H1 (cell line): ENCODE data around the gene ZNF232. TPM values are rescaled to one million over a fixed set of nuclear protein-coding genes. Genes with fewer than 3 reads are reported as not detected.

Source experiments
- CTCF ChIA-PET: fragments of 300-600 bp; sonication (Branson Sonifier 250); formaldehyde crosslinking; loops from one replicate; lab custom pipeline; 2021; ENCODE audit not compliant: partially characterized antibody; lab: Charles Lee
- POLR2A ChIA-PET: fragments of 300-600 bp; sonication (Branson Sonifier 250); formaldehyde crosslinking; loops from one replicate; lab custom pipeline; 2021; ENCODE audit warnings: inconsistent platforms; ENCODE audit not compliant: partially characterized antibody; lab: Charles Lee
- DNase-seq, 2 experiments: peaks; one replicate each; pipeline versions ENCODE4 v3.0.0 to v3.0.0-alpha.2; 2010 to 2022; ENCODE audit warnings: low spot score in 2 of 2, low read depth in 1 of 2, mixed read lengths in 1 of 2
- FAIRE-seq: peaks from 2 replicates; lab custom pipeline; 2011; peaks lifted over from hg19 to GRCh38; lab: Jason Lieb, UNC
- H2AFZ ChIP-seq: 2 replicates; pipeline ENCODE4 v1.8.1; 2012; ENCODE audit warnings: low read length, inconsistent platforms
- H2AK5ac ChIP-seq: 2 replicates; pipeline ENCODE4 v1.6.1; 2013; ENCODE audit warnings: low read depth, low read length
- H2BK120ac ChIP-seq: replicated peaks from 2 replicates; pipeline ENCODE3; 2013; ENCODE audit warnings: low read depth, low read length, inconsistent platforms
- H2BK12ac ChIP-seq: 2 replicates; pipeline ENCODE4 v1.6.1; 2013; ENCODE audit warnings: low read depth, low read length
- H2BK15ac ChIP-seq: 2 replicates; pipeline ENCODE4 v1.6.1; 2013; ENCODE audit warnings: low read length
- H2BK20ac ChIP-seq: 2 replicates; pipeline ENCODE4 v1.6.1; 2013; ENCODE audit warnings: low read length
- H2BK5ac ChIP-seq: 2 replicates; pipeline ENCODE4 v1.6.1; 2013; ENCODE audit warnings: low read depth, low read length
- H3K14ac ChIP-seq: 2 replicates; pipeline ENCODE4 v1.6.1; 2013; ENCODE audit warnings: inconsistent platforms; ENCODE audit not compliant: insufficient read length
- H3K18ac ChIP-seq: 2 replicates; pipeline ENCODE4 v1.6.1; 2013; ENCODE audit warnings: low read length; ENCODE audit errors: extremely low read depth
- H3K23ac ChIP-seq: 2 replicates; pipeline ENCODE4 v1.6.1; 2013; ENCODE audit warnings: inconsistent platforms; ENCODE audit not compliant: insufficient read length
- H3K23me2 ChIP-seq: 2 replicates; pipeline ENCODE4 v1.6.1; 2013; ENCODE audit warnings: low read depth, low read length
- H3K27ac ChIP-seq: 2 replicates; pipeline ENCODE4 v1.6.1; 2011; ENCODE audit warnings: low read depth, low read length, inconsistent platforms
- H3K27me3 ChIP-seq, 4 experiments: replicated peaks in 1 of 4; 1 replicate in 1 of 4; 2 replicates in 3 of 4; pipeline versions ENCODE4 v1.6.1 to v1.8.1; 2011 to 2013; ENCODE audit warnings: low read length in 3 of 4, mild to moderate bottlenecking in 3 of 4, inconsistent platforms in 2 of 4, mixed read lengths in 2 of 4, moderate library complexity in 1 of 4; ENCODE audit not compliant: control insufficient read depth in 3 of 4, insufficient read depth in 3 of 4; ENCODE audit errors: extremely low read depth in 1 of 4
- H3K36me3 ChIP-seq, 4 experiments: 2 replicates each; pipeline versions ENCODE4 v1.6.1 to v1.8.1; 2011 to 2013; ENCODE audit warnings: mild to moderate bottlenecking in 4 of 4, low read length in 3 of 4, moderate library complexity in 2 of 4, control low read depth in 1 of 4, inconsistent platforms in 1 of 4; ENCODE audit not compliant: insufficient read depth in 4 of 4, control insufficient read depth in 2 of 4
- H3K4ac ChIP-seq: replicated peaks from 2 replicates; pipeline ENCODE3; 2013; ENCODE audit warnings: low read length, low read depth, mixed read lengths, inconsistent platforms; ENCODE audit not compliant: insufficient read length
- H3K4me1 ChIP-seq, 4 experiments: replicated peaks in 1 of 4; 1 replicate in 1 of 4; 2 replicates in 3 of 4; pipeline versions ENCODE4 v1.6.1 to v1.8.1; 2011 to 2013; ENCODE audit warnings: low read length in 3 of 4, inconsistent platforms in 2 of 4, mixed read lengths in 1 of 4; ENCODE audit not compliant: insufficient read depth in 4 of 4, control insufficient read depth in 3 of 4
- H3K4me2 ChIP-seq, 2 experiments: 2 replicates each; pipeline versions ENCODE4 v1.6.1 to v1.8.1; 2011 to 2013; ENCODE audit warnings: low read depth in 2 of 2, low read length in 2 of 2, control low read depth in 1 of 2, inconsistent platforms in 1 of 2, mild to moderate bottlenecking in 1 of 2; ENCODE audit not compliant: insufficient read depth in 1 of 2
- H3K4me3 ChIP-seq, 4 experiments: fragments of 200-600, 300-600 bp in 1 of 4; sonication (generic), shearing (Covaris generic), sonication (Bioruptor Twin) in 1 of 4; 2 replicates each; pipeline versions ENCODE4 v1.5.1 to v1.8.1; 2011 to 2016; ENCODE audit warnings: low read length in 4 of 4, low read depth in 3 of 4, control low read depth in 2 of 4, inconsistent platforms in 2 of 4, mild to moderate bottlenecking in 2 of 4, mixed read lengths in 1 of 4, moderate library complexity in 1 of 4; ENCODE audit not compliant: insufficient read depth in 2 of 4; ENCODE audit errors: extremely low read depth in 1 of 4
- H3K56ac ChIP-seq: replicated peaks from 2 replicates; pipeline ENCODE3; 2013; ENCODE audit warnings: low read depth, mild to moderate bottlenecking, mixed read lengths, low read length, inconsistent platforms; ENCODE audit not compliant: insufficient read length
- H3K79me1 ChIP-seq: 2 replicates; pipeline ENCODE4 v1.6.1; 2013; ENCODE audit warnings: low read depth, low read length, control low read depth
- H3K79me2 ChIP-seq, 2 experiments: 2 replicates each; pipeline versions ENCODE4 v1.6.1 to v1.8.1; 2012 to 2013; ENCODE audit warnings: low read length in 2 of 2, mild to moderate bottlenecking in 2 of 2, inconsistent platforms in 1 of 2; ENCODE audit not compliant: insufficient read depth in 2 of 2, control insufficient read depth in 1 of 2
- H3K9ac ChIP-seq, 4 experiments: replicated peaks in 1 of 4; 1 replicate in 1 of 4; 2 replicates in 3 of 4; pipeline versions ENCODE4 v1.6.1 to v1.8.1; 2011 to 2013; ENCODE audit warnings: low read depth in 3 of 4, low read length in 3 of 4, control low read depth in 2 of 4, mild to moderate bottlenecking in 2 of 4, moderate library complexity in 2 of 4, inconsistent platforms in 1 of 4; ENCODE audit errors: extremely low read depth in 1 of 4
- H3K9me3 ChIP-seq, 2 experiments: 2 replicates each; pipeline versions ENCODE4 v1.6.1 to v1.8.1; 2012 to 2013; ENCODE audit warnings: mild to moderate bottlenecking in 2 of 2, moderate library complexity in 2 of 2, control low read depth in 1 of 2, inconsistent platforms in 1 of 2, low read depth in 1 of 2, low read length in 1 of 2, mixed read lengths in 1 of 2; ENCODE audit not compliant: insufficient read depth in 2 of 2
- H4K20me1 ChIP-seq, 2 experiments: replicated peaks in 1 of 2; 2 replicates each; pipeline versions ENCODE3 to v1.8.1; 2011 to 2013; ENCODE audit warnings: inconsistent platforms in 2 of 2, low read length in 2 of 2, mild to moderate bottlenecking in 1 of 2; ENCODE audit not compliant: insufficient read depth in 2 of 2, control insufficient read depth in 1 of 2
- H4K5ac ChIP-seq: 2 replicates; pipeline ENCODE4 v1.6.1; 2013; ENCODE audit warnings: low read length, low read depth, mixed read lengths, inconsistent platforms; ENCODE audit not compliant: insufficient read length
- H4K8ac ChIP-seq: 2 replicates; pipeline ENCODE4 v1.8.0; 2013; ENCODE audit warnings: mild to moderate bottlenecking, moderate library complexity, low read length, inconsistent platforms; ENCODE audit not compliant: insufficient read depth; ENCODE audit errors: extremely low read depth
- H4K91ac ChIP-seq: replicated peaks from 2 replicates; pipeline ENCODE3; 2013; ENCODE audit warnings: low read length, mixed read lengths, inconsistent platforms; ENCODE audit not compliant: insufficient read length
- JUND ChIP-seq: IDR thresholded peaks from 2 replicates; pipeline ENCODE4 v1.6.1; 2011; ENCODE audit warnings: mild to moderate bottlenecking, improper control_type of control experiment, low read length
- WGBS, 2 experiments: shearing (Covaris generic) in 1 of 2; methylation state at CpG; one replicate each; pipeline versions ENCODE4 v1.1.6 to v1.1.7; 2013 to 2015; ENCODE audit warnings: low lambda C conversion rate in 2 of 2, mixed read lengths in 2 of 2, inconsistent platforms in 1 of 2, low coverage in 1 of 2, missing lambda C conversion rate in 1 of 2; ENCODE audit not compliant: insufficient replicate concordance in 2 of 2, insufficient coverage in 1 of 2, insufficient read length in 1 of 2; ENCODE audit errors: extremely low coverage in 1 of 2, missing lambda C conversion rate in 1 of 2; 5-methylcytosine and 5-hydroxymethylcytosine counted together
- polyA plus RNA-seq, 7 experiments: library from polyadenylated mRNA; depleted of rRNA in 3 of 7; stranded (reverse) in 5 of 7; unstranded in 2 of 7; fragments of >200 nt in 5 of 7; fragments of 200-250 nt in 2 of 7; gene quantifications; 1 replicate in 5 of 7; 2 replicates in 1 of 7; 4 replicates in 1 of 7; pipeline versions ENCODE4 v1.2.1 to v1.2.3, GENCODE V29; 2011 to 2013; ENCODE audit warnings: missing spikeins in 2 of 7, mixed read lengths in 2 of 7
- total RNA-seq: library from RNA; stranded (reverse); fragmentation: NEBNext Ultra II Directional; extraction: Animal tissue kit (Norgen Biotek cat#: 25700); gene quantifications from 2 replicates; pipeline ENCODE4 v1.2.1, GENCODE V29; 2021

ZNF232 gene
- total and polyA plus RNA-seq, 2 of the 8 experiments (the other 6 are each of a cell fraction or from before 2014, with no cell fraction given), result 11.1 to 41.0 TPM

GRCh38 chr17:5099271-5099670, 12.4 kb downstream of the ZNF232 start:
- CTCF ChIA-PET, result interaction anchor here (1.1 kb wide), 1 partner anchor 11 kb away, joined by 4 read pairs; no protein-coding TSS in a partner anchor
- TF ChIP-seq JUND, result no peak

More at GRCh38 chr17:5099271-5099670, 12.4 kb downstream of the ZNF232 start:
- Histone ChIP-seq H3K18ac (no peak overlapping the region), H3K27me3 (peaks cover 0 to 15% (median 9%) of the 10 kb centered on the region in 4 experiments; a peak in 6 of 7 replicates), H3K4me2 (no peak overlapping the region), H3K4me1 (no peaks in the 10 kb centered on the region), H2AFZ (no peak overlapping the region), H3K23ac (no peak overlapping the region), H3K9ac (no peak overlapping the region), H2AK5ac (no peak overlapping the region), H3K56ac (no peak overlapping the region), H4K91ac (no peak overlapping the region), H3K4ac (no peak overlapping the region), H3K14ac (no peak overlapping the region), H3K36me3 (peaks cover 0 to 10% (median 2%) of the 10 kb centered on the region in 4 experiments; a peak in 2 of 8 replicates), H3K79me2 (no peaks in the 10 kb centered on the region), H2BK5ac (no peak overlapping the region), H4K8ac (no peak overlapping the region), H4K20me1 (no peaks in the 10 kb centered on the region), H3K9me3 (peaks cover 18 to 28% of the 10 kb centered on the region in 2 experiments), H3K27ac (no peak overlapping the region), H3K4me3 (no peak overlapping the region), H2BK20ac (no peak overlapping the region), H2BK15ac (no peak overlapping the region), H2BK120ac (no peak overlapping the region), H4K5ac (no peak overlapping the region), H3K79me1 (no peaks in the 10 kb centered on the region), H2BK12ac (no peak overlapping the region), H3K23me2 (peaks cover 6% of the 10 kb centered on the region; the same call in 1 of the 2 replicates)
- FAIRE-seq, result no peak
- 84% methylated on average over 5 of the region's 5 CpGs; no CpG with 5 or more reads in 1 of the 2 experiments for WGBS, 2 experiments
- no peak for DNase-seq
- POLR2A ChIA-PET, result interaction anchor here (0.6 to 1.0 kb wide), 2 partner anchors 8 to 12 kb away, joined by 4 to 5 read pairs; partner anchors contain the start of gene ZNF232
